Endothelial cell of umbilical vein (primary cell): ENCODE results near the gene ULBP3. TPM values are rescaled to one million over a fixed set of nuclear protein-coding genes. Genes with fewer than 3 reads are reported as not detected.

Source experiments
- BruUV-seq: library from RNA; stranded (reverse); fragments of 400-500 nt; replicated peaks from 2 replicates; lab custom pipeline; 2021; lab: Mats Ljungman, UMichigan
- CTCF ChIA-PET: fragments of 300-600, 350-600 bp; sonication (Branson Sonifier 250); formaldehyde crosslinking; loops from one replicate; lab custom pipeline; 2021; ENCODE audit warnings: antibody characterized with exemption, inconsistent platforms; lab: Charles Lee
- POLR2A ChIA-PET: fragments of 300-600, 350-600 bp; sonication (Branson Sonifier 250); formaldehyde crosslinking; loops from one replicate; lab custom pipeline; 2021; ENCODE audit warnings: antibody characterized with exemption, inconsistent platforms; lab: Charles Lee
- DNase-seq: peaks from one replicate; pipeline ENCODE4 v3.0.0-alpha.2; 2011; ENCODE audit warnings: low read depth, low spot score
- FAIRE-seq: peaks from 2 replicates; lab custom pipeline; 2011; peaks lifted over from hg19 to GRCh38; lab: Jason Lieb, UNC
- H2AFZ ChIP-seq: 2 replicates; pipeline ENCODE4 v1.6.0; 2012; ENCODE audit warnings: low read depth, low read length, control low read depth, inconsistent platforms
- H3K27ac ChIP-seq: 2 replicates; pipeline ENCODE4 v1.5.1; 2011; ENCODE audit warnings: low read depth, mild to moderate bottlenecking, control low read depth, low read length, moderate library complexity; ENCODE audit not compliant: insufficient read depth
- H3K27me3 ChIP-seq, 2 experiments: 2 replicates each; pipeline versions ENCODE4 v1.6.0 to v1.6.1; 2011; ENCODE audit warnings: low read length in 2 of 2, mixed read lengths in 1 of 2; ENCODE audit not compliant: control insufficient read depth in 2 of 2, insufficient read depth in 2 of 2
- H3K36me3 ChIP-seq, 2 experiments: 2 replicates in 1 of 2; 3 replicates in 1 of 2; pipeline ENCODE4 v1.5.1; 2011; ENCODE audit warnings: low read length in 2 of 2, mild to moderate bottlenecking in 1 of 2, moderate library complexity in 1 of 2; ENCODE audit not compliant: control insufficient read depth in 2 of 2, insufficient read depth in 2 of 2; ENCODE audit errors: extremely low read depth in 1 of 2
- H3K4me1 ChIP-seq: 3 replicates; pipeline ENCODE4 v1.5.1; 2011; ENCODE audit warnings: mild to moderate bottlenecking, low read length; ENCODE audit not compliant: control insufficient read depth, insufficient read depth; ENCODE audit errors: extremely low read depth
- H3K4me2 ChIP-seq: 2 replicates; pipeline ENCODE4 v1.6.1; 2011; ENCODE audit warnings: low read length, control low read depth, mixed read lengths; ENCODE audit not compliant: insufficient read depth
- H3K4me3 ChIP-seq, 3 experiments: fragments of 200-600 bp in 1 of 3; sonication (generic), shearing (Covaris generic) in 1 of 3; replicated peaks in 1 of 3; 2 replicates each; pipeline ENCODE4 v1.5.1; 2011 to 2016; ENCODE audit warnings: control low read depth in 3 of 3, low read length in 3 of 3, mild to moderate bottlenecking in 2 of 3, inconsistent platforms in 1 of 3, low read depth in 1 of 3, moderate library complexity in 1 of 3; ENCODE audit not compliant: insufficient read depth in 1 of 3
- H3K79me2 ChIP-seq: 2 replicates; pipeline ENCODE4 v1.6.0; 2012; ENCODE audit warnings: low read length, inconsistent platforms; ENCODE audit not compliant: control insufficient read depth, insufficient read depth
- H3K9ac ChIP-seq: replicated peaks from 2 replicates; pipeline ENCODE3; 2011; ENCODE audit warnings: low read length, control low read depth; ENCODE audit not compliant: insufficient read depth; ENCODE audit errors: extremely low read depth
- H3K9me1 ChIP-seq: replicated peaks from 3 replicates; pipeline ENCODE4 v1.6.0; 2011; ENCODE audit warnings: mild to moderate bottlenecking, low read length; ENCODE audit not compliant: control insufficient read depth, insufficient read depth; ENCODE audit errors: extremely low read depth
- H3K9me3 ChIP-seq: replicated peaks from 2 replicates; pipeline ENCODE4 v1.5.1; 2012; ENCODE audit warnings: low read length, inconsistent platforms; ENCODE audit not compliant: control insufficient read depth, insufficient read depth
- H4K20me1 ChIP-seq: replicated peaks from 2 replicates; pipeline ENCODE3; 2011; ENCODE audit warnings: mild to moderate bottlenecking, low read length; ENCODE audit not compliant: control insufficient read depth, insufficient read depth; ENCODE audit errors: extremely low read depth
- CTCF ChIP-seq, 2 donors: IDR thresholded peaks; 1 replicate in 1 of 2; 2 replicates in 1 of 2; pipeline ENCODE4 v1.5.1; 2011; ENCODE audit warnings: low read length in 2 of 2, mild to moderate bottlenecking in 2 of 2, moderate library complexity in 2 of 2, control low read depth in 1 of 2, inconsistent platforms in 1 of 2, low read depth in 1 of 2; ENCODE audit not compliant: insufficient read depth in 1 of 2; ENCODE audit errors: extremely low read depth in 1 of 2
- EZH2 ChIP-seq: IDR thresholded peaks from 2 replicates; pipeline ENCODE4 v1.6.1; 2012; ENCODE audit warnings: borderline replicate concordance, low read depth, mild to moderate bottlenecking, moderate library complexity, low read length, inconsistent platforms; ENCODE audit not compliant: severe bottlenecking
- FOS ChIP-seq: IDR thresholded peaks from 2 replicates; pipeline ENCODE4 v1.6.1; 2011; ENCODE audit warnings: mild to moderate bottlenecking, low read length, moderate library complexity, borderline replicate concordance; ENCODE audit not compliant: insufficient read depth
- GATA2 ChIP-seq: IDR thresholded peaks from 2 replicates; pipeline ENCODE4 v1.7.0; 2011; ENCODE audit warnings: low read depth, mild to moderate bottlenecking, moderate library complexity, mixed read lengths, low read length; ENCODE audit not compliant: insufficient read length, insufficient read depth
- JUN ChIP-seq: IDR thresholded peaks from 2 replicates; pipeline ENCODE4 v1.6.1; 2011; ENCODE audit warnings: borderline replicate concordance, low read depth; ENCODE audit not compliant: insufficient read length, insufficient read depth
- MAX ChIP-seq: IDR thresholded peaks from 2 replicates; pipeline ENCODE4 v1.6.1; 2011; ENCODE audit not compliant: insufficient read depth, insufficient read length
- MYC ChIP-seq: IDR thresholded peaks from one replicate; pipeline ENCODE4 v1.6.1; 2011; ENCODE audit warnings: mild to moderate bottlenecking, low read depth, low read length
- POLR2A ChIP-seq: IDR thresholded peaks from 2 replicates; pipeline ENCODE4 v1.6.1; 2012; ENCODE audit warnings: low read depth, mild to moderate bottlenecking, control low read depth, low read length
- POLR2AphosphoS5 ChIP-seq: IDR thresholded peaks from 2 replicates; pipeline ENCODE4 v1.6.1; 2012; ENCODE audit warnings: low read depth, mild to moderate bottlenecking, control low read depth, low read length, moderate library complexity; ENCODE audit not compliant: insufficient read depth
- dilution Hi-C: fragments of 300-500 bp; cut with MboI; formaldehyde crosslinking; loops from one replicate; pipeline ENCODE4 v1.15.0; 2019; ENCODE audit warnings: low sequenced_read_pairs; ENCODE audit not compliant: extremely low pct_ligation_motif_present
- intact Hi-C: fragments of 100-400 bp; cut with micrococcal nuclease; formaldehyde crosslinking; loops from one replicate; pipeline ENCODE4 v1.10.0; 2022
- polyA plus RNA-seq, 4 experiments: library from polyadenylated mRNA; depleted of rRNA in 3 of 4; stranded (reverse) in 3 of 4; unstranded in 1 of 4; fragments of >200 nt; gene quantifications; 2 replicates each; pipeline versions ENCODE4 v1.2.1 to v1.2.3, GENCODE V29; 2011 to 2012; ENCODE audit warnings: missing spikeins in 1 of 4
- total RNA-seq: library from RNA; stranded (reverse); gene quantifications from 2 replicates; pipeline ENCODE4 v1.2.3, GENCODE V29; 2021

The ULBP3 gene
- total and polyA plus RNA-seq, 2 donors (not counting 3 experiments of a cell fraction or from before 2014, with no cell fraction given) = 7.1 to 12.8 TPM

GRCh38 chr6:150029749-150030148 lies 39.2 kb downstream of the ULBP3 start:
- dilution Hi-C loops = no loop called here
- peaks cover 36 to 43% of the 10 kb centered on the region in 2 experiments for H3K27me3 ChIP-seq
- H3K4me3 ChIP-seq = no peak overlapping the region
- no peak overlapping the region for H3K9ac ChIP-seq
- H3K36me3 ChIP-seq = no peaks in the 10 kb centered on the region
- BruUV-seq = no TSS peak
- no peak overlapping the region for H3K4me2 ChIP-seq
- H3K9me1 ChIP-seq = no peaks in the 10 kb centered on the region
- H3K27ac ChIP-seq = no peak overlapping the region
- no peaks in the 10 kb centered on the region for H4K20me1 ChIP-seq
- ChIA-PET POLR2A (no interaction called here), CTCF (interaction anchor here (1.5 kb wide), 1 partner anchor 13 kb away, joined by 4 read pairs; no protein-coding TSS in a partner anchor)
- H3K9me3 ChIP-seq = no peaks in the 10 kb centered on the region
- FAIRE-seq = no peak
- no peaks in the 10 kb centered on the region for H3K79me2 ChIP-seq
- DNase-seq = no peak
- intact Hi-C loops = no loop called here
- peaks cover 9% of the 10 kb centered on the region for H3K4me1 ChIP-seq
- TF ChIP-seq MAX (no peak), MYC (no peak), JUN (no peak), EZH2 (no peak), FOS (no peak), GATA2 (no peak), POLR2A (no peak), POLR2AphosphoS5 (no peak), CTCF (IDR thresholded peaks at IDR 0.05; ENCODE audit: extremely low read depth in 1 of 2, insufficient read depth in 1 of 2, low read depth in 1 of 2, low read length in 2 of 2) (no peak)
- H2AFZ ChIP-seq = no peak overlapping the region
